Erythroblast (primary cell): Measurements from ENCODE around the gene CASP8.

Experiments used
- GATA1 ChIP-seq: IDR thresholded peaks from 2 replicates; pipeline ENCODE4 v1.6.1; 2011; ENCODE audit warnings: low read depth, mild to moderate bottlenecking, control low read depth, low read length, moderate library complexity
- POLR2A ChIP-seq: IDR thresholded peaks from 2 replicates; pipeline ENCODE4 v1.6.1; 2011; ENCODE audit warnings: mild to moderate bottlenecking, low read length

GRCh38 chr2:201254081-201254730 is 6.1 kb upstream of the CASP8 start:
- TF ChIP-seq POLR2A (no peak), GATA1 (no peak)
